Psoas muscle (tissue), 8 donors: ENCODE results near the gene FCMR. TPM values are rescaled to one million over a fixed set of nuclear protein-coding genes. Genes with fewer than 3 reads are reported as not detected.
A peak's percentile ranks its signal among the peaks of the same experiment; 100 is the strongest.

Source experiments
- ATAC-seq, 4 donors: fragments of 200-7000 bp; cut with Tn5 transposase; one replicate each; pipeline ENCODE4 v1.9.1; 2020; ENCODE audit warnings: moderate library complexity in 3 of 4, mild to moderate bottlenecking in 2 of 4
- DNase-seq, 2 donors: peaks; one replicate each; pipeline ENCODE4 v3.0.0-alpha.2; 2020
- H3K27ac ChIP-seq: fragments of 200-600 bp; one replicate; pipeline ENCODE4 v1.8.0; 2022
- H3K27me3 ChIP-seq, 3 donors: fragments of 200-600 bp in 1 of 3; one replicate each; pipeline versions ENCODE4 v1.6.1 to v1.8.0; 2013 to 2022; ENCODE audit warnings: low read length in 2 of 3, mild to moderate bottlenecking in 2 of 3, moderate library complexity in 1 of 3; ENCODE audit not compliant: insufficient read depth in 3 of 3
- H3K36me3 ChIP-seq, 2 donors: fragments of 200-600 bp in 1 of 2; one replicate each; pipeline versions ENCODE4 v1.6.1 to v1.8.0; 2013 to 2022; ENCODE audit warnings: low read depth in 1 of 2, mild to moderate bottlenecking in 1 of 2, moderate library complexity in 1 of 2; ENCODE audit not compliant: insufficient read depth in 1 of 2
- H3K4me1 ChIP-seq: fragments of 200-600 bp; one replicate; pipeline ENCODE4 v1.8.0; 2022
- H3K4me3 ChIP-seq: fragments of 200-600 bp; one replicate; pipeline ENCODE4 v1.8.0; 2022; ENCODE audit warnings: mild to moderate bottlenecking
- H3K9me3 ChIP-seq: fragments of 200-600 bp; one replicate; pipeline ENCODE4 v1.8.0; 2022
- WGBS, 3 donors: extraction: QIAGEN DNeasy Blood & Tissue Kit; methylation state at CpG; one replicate each; pipeline versions ENCODE4 v1.1.6 to v1.1.7; 2013; 5-methylcytosine and 5-hydroxymethylcytosine counted together
- intact Hi-C, 2 donors: fragments of 100-400 bp; cut with DNase I; formaldehyde crosslinking; loops; one replicate each; pipeline versions ENCODE4 v1.11.0 to v1.14.2; 2022
- polyA plus RNA-seq, 3 donors: library from polyadenylated mRNA; stranded (reverse); fragments of 200-250 nt; gene quantifications; one replicate each; pipeline ENCODE4 v1.2.3, GENCODE V29; 2013
- total RNA-seq, 4 donors: library from RNA; stranded (reverse); fragmentation: NEBNext Ultra II Directional in 2 of 4; extraction: Animal tissue kit (Norgen Biotek cat#: 25700) in 2 of 4; gene quantifications; one replicate each; pipeline versions ENCODE4 v1.2.1 to v1.2.4, GENCODE V29; 2021 to 2023
- TF ChIP-seq, protein P1 (sequence below): fragments of 200-600 bp; IDR thresholded peaks from one replicate; pipeline ENCODE4 v1.8.0; 2022; ENCODE audit warnings: antibody characterized with exemption
- donor health status: healthy with polysubstance abuse.
- donor health status: DM: no; HTN: no; CAD: no; lungs with moderate emphysema.
- donor health status: Bipolar disorder and iron deficiency.
- donor health status: healthy.
- donor health status: DM: yes; HTN: yes; CAD: no.
- donor health status: DM: no; HTN: no; CAD: no.
- donor health status: DM: no; HTN: no; CAD: no.
- donor health status: DM: yes; HTN: yes; CAD: no.

The FCMR gene
- total and polyA plus RNA-seq, 7 donors = 1.0 to 29.5 (median 4.4) TPM

DNA sequence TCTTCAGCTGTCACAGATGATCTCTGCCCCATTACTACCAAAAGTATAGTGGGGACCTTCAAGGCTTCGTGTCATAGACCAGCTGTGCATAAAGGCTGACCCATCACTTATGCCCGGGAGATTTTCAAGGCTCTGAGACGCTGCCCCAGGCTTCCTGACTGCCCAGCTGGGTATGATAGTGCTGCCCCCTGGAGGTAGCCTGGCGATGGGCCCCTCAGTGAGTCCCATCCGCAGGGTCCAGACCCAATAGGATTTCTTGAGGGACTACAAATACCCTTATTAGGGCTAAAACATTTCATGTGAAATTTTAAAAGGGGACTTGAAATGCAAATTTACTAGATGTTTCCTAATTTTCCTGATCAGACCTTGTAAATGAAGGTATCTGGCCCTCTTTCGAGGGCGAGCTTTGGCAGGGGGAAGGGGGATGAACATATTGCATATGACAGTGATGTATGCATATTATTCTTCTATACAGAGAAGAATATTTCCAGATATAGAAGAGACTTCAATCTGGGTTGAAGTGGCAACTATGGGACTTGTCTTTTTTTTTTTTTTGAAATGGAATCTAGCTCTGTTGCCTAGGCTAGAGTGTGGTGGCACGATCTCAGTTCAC is 11.7 kb upstream of the FCMR start:
- Histone ChIP-seq H3K4me1 (no peaks in the 10 kb centered on the region), H3K27ac (no peak overlapping the region), H3K9me3 (no peaks in the 10 kb centered on the region), H3K36me3 (no peaks in the 10 kb centered on the region), H3K4me3 (no peak overlapping the region), H3K27me3 (no peaks in the 10 kb centered on the region)
- TF ChIP-seq, protein P1, sequence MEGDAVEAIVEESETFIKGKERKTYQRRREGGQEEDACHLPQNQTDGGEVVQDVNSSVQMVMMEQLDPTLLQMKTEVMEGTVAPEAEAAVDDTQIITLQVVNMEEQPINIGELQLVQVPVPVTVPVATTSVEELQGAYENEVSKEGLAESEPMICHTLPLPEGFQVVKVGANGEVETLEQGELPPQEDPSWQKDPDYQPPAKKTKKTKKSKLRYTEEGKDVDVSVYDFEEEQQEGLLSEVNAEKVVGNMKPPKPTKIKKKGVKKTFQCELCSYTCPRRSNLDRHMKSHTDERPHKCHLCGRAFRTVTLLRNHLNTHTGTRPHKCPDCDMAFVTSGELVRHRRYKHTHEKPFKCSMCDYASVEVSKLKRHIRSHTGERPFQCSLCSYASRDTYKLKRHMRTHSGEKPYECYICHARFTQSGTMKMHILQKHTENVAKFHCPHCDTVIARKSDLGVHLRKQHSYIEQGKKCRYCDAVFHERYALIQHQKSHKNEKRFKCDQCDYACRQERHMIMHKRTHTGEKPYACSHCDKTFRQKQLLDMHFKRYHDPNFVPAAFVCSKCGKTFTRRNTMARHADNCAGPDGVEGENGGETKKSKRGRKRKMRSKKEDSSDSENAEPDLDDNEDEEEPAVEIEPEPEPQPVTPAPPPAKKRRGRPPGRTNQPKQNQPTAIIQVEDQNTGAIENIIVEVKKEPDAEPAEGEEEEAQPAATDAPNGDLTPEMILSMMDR = peak; percentile 34
- intact Hi-C loops = no loop called here
- peak in 2 of 4 donors; percentile 55 to 62 for ATAC-seq
- DNase-seq = peak in 1 of 2 donors; percentile 58
- WGBS, 3 donors = 59 to 69% (median 66%) methylated on average over 8 of the region's 8 CpGs

DNA sequence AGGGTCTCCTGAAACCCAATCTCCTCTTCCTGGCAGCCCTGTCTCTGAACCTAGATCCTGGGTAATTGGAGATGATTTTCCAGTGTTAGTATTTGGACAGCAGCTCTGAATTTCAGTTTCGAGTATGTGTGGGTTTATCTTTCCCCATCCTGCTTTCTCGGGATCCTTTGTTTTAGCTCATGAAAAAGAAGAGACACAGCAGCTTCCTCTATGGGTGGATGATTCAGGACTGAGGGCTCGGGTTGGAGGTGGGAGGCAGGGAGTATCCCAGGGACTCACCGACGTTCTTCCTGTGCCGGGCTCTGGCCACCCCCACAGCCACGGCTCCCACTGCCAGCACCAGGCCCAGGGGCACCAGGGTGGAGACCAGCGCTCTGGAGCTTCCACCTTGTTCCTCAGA is 10.4 kb upstream of the FCMR start:
- Histone ChIP-seq H3K4me3 (no peak overlapping the region), H3K4me1 (no peaks in the 10 kb centered on the region), H3K27ac (no peak overlapping the region), H3K27me3 (no peaks in the 10 kb centered on the region), H3K36me3 (no peaks in the 10 kb centered on the region), H3K9me3 (no peaks in the 10 kb centered on the region)
- 60 to 68% (median 62%) methylated on average over 8 of the region's 8 CpGs for WGBS, 3 donors
- intact Hi-C loops = no loop called here
- DNase-seq = no peak
- ATAC-seq = no peak
- TF ChIP-seq, protein P1 = no peak

GRCh38 chr1:206931709-206932108 is 10.0 kb upstream of the FCMR start:
- no peak for DNase-seq
- Histone ChIP-seq H3K4me3 (no peak overlapping the region), H3K27ac (no peak overlapping the region), H3K27me3 (no peaks in the 10 kb centered on the region), H3K4me1 (no peaks in the 10 kb centered on the region), H3K36me3 (no peaks in the 10 kb centered on the region), H3K9me3 (no peaks in the 10 kb centered on the region)
- 74 to 83% (median 78%) methylated on average over 6 of the region's 6 CpGs for WGBS, 3 donors
- TF ChIP-seq, protein P1 = no peak
- no peak for ATAC-seq
- intact Hi-C loops = no loop called here

DNA sequence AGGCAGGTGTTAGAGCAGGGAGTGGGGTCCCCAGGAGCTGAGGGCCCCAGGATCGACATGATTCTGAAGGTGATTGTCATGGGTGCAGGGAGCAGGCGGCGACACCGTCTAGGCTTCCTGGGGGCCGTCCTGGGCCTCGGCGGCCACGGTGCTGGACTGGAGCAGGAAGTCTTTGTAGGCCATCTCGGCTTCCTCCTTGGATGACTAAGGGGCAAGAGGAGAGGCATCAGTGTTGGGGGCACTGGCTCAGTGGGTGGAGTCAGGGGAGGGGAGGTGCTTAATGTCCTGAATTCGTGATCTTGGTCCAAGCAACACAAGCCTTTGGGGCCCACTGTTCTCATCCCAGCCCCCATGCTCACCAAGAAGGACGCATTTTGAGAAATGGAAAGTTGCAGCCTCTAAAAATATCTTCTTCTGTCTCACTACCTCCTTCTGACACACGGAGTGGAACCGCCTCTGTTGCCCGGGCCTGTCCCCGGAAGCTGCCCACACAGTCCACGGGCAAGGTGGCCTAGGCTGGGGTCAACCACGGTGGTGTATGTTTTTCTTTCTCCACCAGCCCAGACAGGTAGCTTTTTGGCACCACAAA is 8.6 kb upstream of the FCMR start:
- Histone ChIP-seq H3K36me3 (no peaks in the 10 kb centered on the region), H3K27me3 (no peaks in the 10 kb centered on the region), H3K4me1 (no peaks in the 10 kb centered on the region), H3K27ac (no peak overlapping the region), H3K9me3 (no peaks in the 10 kb centered on the region), H3K4me3 (no peak overlapping the region)
- 82 to 84% (median 82%) methylated on average over 17 of the region's 17 CpGs for WGBS, 3 donors
- ATAC-seq (no peak), DNase-seq (no peak)
- intact Hi-C loops = no loop called here
- TF ChIP-seq, protein P1 = no peak
